ENCODE results near the gene GPC6.

Gene GPC6

DNA sequence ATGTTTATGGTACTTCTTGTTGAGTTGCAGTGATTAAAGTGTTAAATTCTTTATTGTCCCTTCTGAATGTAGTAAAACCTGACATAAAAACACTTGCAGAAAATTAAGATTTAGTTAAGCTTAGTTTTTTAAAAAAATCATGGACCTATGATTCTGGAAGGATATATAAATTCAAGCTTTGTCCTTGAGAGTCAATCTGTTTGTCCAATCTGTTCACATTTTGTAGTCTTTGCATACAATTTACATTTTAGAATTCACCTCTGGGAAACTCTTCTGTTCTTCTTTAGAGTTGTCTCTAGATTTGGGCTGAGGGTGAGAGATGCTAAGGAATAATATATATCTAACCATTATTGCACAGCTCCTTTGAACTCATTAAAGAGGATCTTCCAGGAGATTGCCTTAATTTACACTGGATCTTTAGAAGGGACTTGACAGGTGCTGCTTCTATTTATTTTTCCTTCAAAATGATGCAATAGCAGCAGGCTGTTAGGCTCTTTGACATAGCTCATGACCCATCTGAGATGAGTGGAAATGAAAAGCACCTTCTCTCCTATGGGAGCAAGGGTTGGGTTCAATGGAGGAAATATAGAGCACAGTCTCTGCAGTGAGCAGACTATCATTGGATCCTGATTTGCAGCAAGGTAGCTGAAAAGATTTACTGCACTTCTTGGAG, 433.9 kb downstream of the GPC6 start:
- H3K4me3 ChIP-seq (ENCODE audit: low read depth, low read length), result no peak overlapping the region
- DNase-seq (ENCODE audit: low read depth), result no peak
- TF ChIP-seq, protein P1, sequence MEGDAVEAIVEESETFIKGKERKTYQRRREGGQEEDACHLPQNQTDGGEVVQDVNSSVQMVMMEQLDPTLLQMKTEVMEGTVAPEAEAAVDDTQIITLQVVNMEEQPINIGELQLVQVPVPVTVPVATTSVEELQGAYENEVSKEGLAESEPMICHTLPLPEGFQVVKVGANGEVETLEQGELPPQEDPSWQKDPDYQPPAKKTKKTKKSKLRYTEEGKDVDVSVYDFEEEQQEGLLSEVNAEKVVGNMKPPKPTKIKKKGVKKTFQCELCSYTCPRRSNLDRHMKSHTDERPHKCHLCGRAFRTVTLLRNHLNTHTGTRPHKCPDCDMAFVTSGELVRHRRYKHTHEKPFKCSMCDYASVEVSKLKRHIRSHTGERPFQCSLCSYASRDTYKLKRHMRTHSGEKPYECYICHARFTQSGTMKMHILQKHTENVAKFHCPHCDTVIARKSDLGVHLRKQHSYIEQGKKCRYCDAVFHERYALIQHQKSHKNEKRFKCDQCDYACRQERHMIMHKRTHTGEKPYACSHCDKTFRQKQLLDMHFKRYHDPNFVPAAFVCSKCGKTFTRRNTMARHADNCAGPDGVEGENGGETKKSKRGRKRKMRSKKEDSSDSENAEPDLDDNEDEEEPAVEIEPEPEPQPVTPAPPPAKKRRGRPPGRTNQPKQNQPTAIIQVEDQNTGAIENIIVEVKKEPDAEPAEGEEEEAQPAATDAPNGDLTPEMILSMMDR (IDR thresholded peaks at IDR 0.05; ENCODE audit: low read depth, low read length, missing control alignments), result no peak

GRCh38 chr13:93670866-93671265, 444.3 kb downstream of the GPC6 start:
- no peak for DNase-seq (ENCODE audit: low read depth)
- TF ChIP-seq, protein P1 (IDR thresholded peaks at IDR 0.05; ENCODE audit: low read depth, low read length, missing control alignments), result no peak
- H3K4me3 ChIP-seq (ENCODE audit: low read depth, low read length), result no peak overlapping the region

DNA sequence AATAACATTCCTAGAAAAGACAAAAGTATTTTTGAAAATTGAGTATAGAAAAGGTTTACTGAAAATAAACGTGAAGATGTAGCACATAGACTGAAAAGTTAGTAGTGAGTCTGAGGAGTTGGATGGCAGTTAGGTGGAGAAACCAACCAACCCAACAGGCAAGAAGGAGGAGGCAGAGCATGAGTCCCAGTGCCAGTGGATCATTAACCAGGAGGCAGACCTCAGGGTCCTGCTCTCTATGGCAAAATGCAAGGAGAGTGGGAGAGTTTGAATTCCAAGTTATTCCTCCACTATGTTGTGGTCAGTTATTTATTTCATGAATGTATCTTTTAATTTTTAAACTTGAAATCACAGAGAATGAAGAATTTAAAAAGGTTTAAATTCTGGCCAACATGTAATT, 446.4 kb downstream of the GPC6 start:
- TF ChIP-seq, protein P1 (IDR thresholded peaks at IDR 0.05; ENCODE audit: low read depth, low read length, missing control alignments), result no peak
- DNase-seq (ENCODE audit: low read depth), result no peak
- no peak overlapping the region for H3K4me3 ChIP-seq (ENCODE audit: low read depth, low read length)

DNA sequence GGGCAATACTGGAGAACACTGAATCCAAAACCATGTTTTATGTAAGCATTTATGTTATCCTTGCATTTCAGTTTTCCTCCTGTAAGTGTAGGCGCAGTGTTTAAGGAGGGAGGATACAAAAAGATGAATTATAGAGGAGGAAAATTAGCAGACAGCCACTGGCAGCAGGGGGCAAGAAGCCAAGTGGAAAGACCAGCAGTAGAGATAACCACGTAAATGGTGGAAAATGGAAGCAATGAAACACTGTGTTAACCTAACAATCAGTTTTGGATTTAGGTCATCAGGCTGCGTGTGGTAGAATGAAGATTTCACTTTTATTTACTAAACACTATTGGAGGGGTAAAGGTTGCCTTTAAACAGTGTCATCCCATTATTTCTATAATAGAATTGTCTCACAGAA, 447.3 kb downstream of the GPC6 start:
- no peak for DNase-seq (ENCODE audit: low read depth)
- TF ChIP-seq, protein P1 (IDR thresholded peaks at IDR 0.05; ENCODE audit: low read depth, low read length, missing control alignments), result no peak
- no peak overlapping the region for H3K4me3 ChIP-seq (ENCODE audit: low read depth, low read length)

GRCh38 chr13:93674337-93674755, 447.7 kb downstream of the GPC6 start:
- TF ChIP-seq, protein P1 (IDR thresholded peaks at IDR 0.05; ENCODE audit: low read depth, low read length, missing control alignments), result no peak
- H3K4me3 ChIP-seq (ENCODE audit: low read depth, low read length), result no peak overlapping the region
- no peak for DNase-seq (ENCODE audit: low read depth)

- DNase-seq (ENCODE audit: low read depth), result no peak
- no peak overlapping the region for H3K4me3 ChIP-seq (ENCODE audit: low read depth, low read length)
- TF ChIP-seq, protein P1 (IDR thresholded peaks at IDR 0.05; ENCODE audit: low read depth, low read length, missing control alignments), result no peak
Measured at GRCh38 chr13:93680329-93680728, 453.7 kb downstream of the GPC6 start.

DNA sequence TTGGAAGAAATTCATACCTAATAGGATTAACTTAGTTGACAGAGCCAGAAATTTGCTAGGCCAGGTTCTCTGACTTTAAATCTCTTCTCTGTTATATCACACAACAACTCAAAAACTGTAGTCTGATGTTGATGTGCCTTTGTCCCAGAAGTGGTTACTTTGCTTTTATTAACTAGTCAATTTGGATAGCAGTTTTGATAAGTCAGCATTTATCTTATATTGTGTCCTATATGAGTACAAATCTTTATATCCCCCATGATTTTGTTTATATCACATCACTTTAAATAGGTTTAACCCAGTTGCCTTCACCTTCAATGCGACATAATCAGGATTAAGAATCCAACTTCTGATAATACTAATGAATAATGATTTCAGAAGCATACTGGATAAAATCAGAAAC, 459.3 kb downstream of the GPC6 start:
- H3K4me3 ChIP-seq (ENCODE audit: low read depth, low read length), result no peak overlapping the region
- TF ChIP-seq, protein P1 (IDR thresholded peaks at IDR 0.05; ENCODE audit: low read depth, low read length, missing control alignments), result no peak
- no peak for DNase-seq (ENCODE audit: low read depth)

Measured in GM12864 (cell line).